ENCODE measurements around the gene LONRF3. TPM values are rescaled to one million over a fixed set of nuclear protein-coding genes. Genes with fewer than 3 reads are reported as not detected.

Gene LONRF3
- not detected for polyA plus RNA-seq (2013, experiment 1 of 2; ENCODE audit: insufficient read length)
- not detected for polyA plus RNA-seq (2013, experiment 2 of 2; ENCODE audit: insufficient read length)

- DNase-seq = peak; percentile 13
Measured at GRCh38 chrX:118974088-118974907, at the start of gene LONRF3. Gene LONRF3 (plus strand): TSS chrX:118974618. CDS start chrX:118974781, 163 bp downstream.

- no peak for DNase-seq
Measured at GRCh38 chrX:118928151-118928550, 46.3 kb upstream of the LONRF3 start.

GRCh38 chrX:118935352-118935751 lies 39.1 kb upstream of the LONRF3 start:
- no peak for DNase-seq

GRCh38 chrX:118941147-118941546 lies 33.3 kb upstream of the LONRF3 start:
- DNase-seq = no peak

GRCh38 chrX:118943102-118943501 lies 31.3 kb upstream of the LONRF3 start:
- no peak for DNase-seq

GRCh38 chrX:118945921-118946320 lies 28.5 kb upstream of the LONRF3 start:
- no peak for DNase-seq

GRCh38 chrX:118948270-118948669 lies 26.1 kb upstream of the LONRF3 start:
- no peak for DNase-seq

GRCh38 chrX:118961866-118962560 lies 12.4 kb upstream of the LONRF3 start:
- DNase-seq = no peak

- DNase-seq = no peak
Measured at GRCh38 chrX:118963159-118963558, 11.3 kb upstream of the LONRF3 start.

- no peak for DNase-seq
Measured at GRCh38 chrX:118964252-118964651, 10.2 kb upstream of the LONRF3 start.

GRCh38 chrX:118965395-118965794 lies 9.0 kb upstream of the LONRF3 start:
- DNase-seq = no peak

GRCh38 chrX:118968031-118968430 lies 6.4 kb upstream of the LONRF3 start:
- no peak for DNase-seq

- no peak for DNase-seq
Measured at GRCh38 chrX:118971552-118971951, 2.9 kb upstream of the LONRF3 start.

- DNase-seq = no peak
Measured at GRCh38 chrX:118973389-118974087, 880 bp upstream of the LONRF3 start.

- DNase-seq = no peak
Measured at GRCh38 chrX:118974908-118975671, 672 bp downstream of the LONRF3 start.

GRCh38 chrX:118975831-118976598 lies 1.6 kb downstream of the LONRF3 start:
- DNase-seq = peak; percentile 8

- DNase-seq = no peak
Measured at GRCh38 chrX:118976599-118977340, 2.4 kb downstream of the LONRF3 start.

GRCh38 chrX:118977424-118977823 lies 3.0 kb downstream of the LONRF3 start:
- DNase-seq = no peak

- DNase-seq = no peak
Measured at GRCh38 chrX:118978451-118978850, 4.0 kb downstream of the LONRF3 start.

GRCh38 chrX:118980761-118981160 lies 6.3 kb downstream of the LONRF3 start:
- DNase-seq = no peak

GRCh38 chrX:118983513-118983912 lies 9.1 kb downstream of the LONRF3 start:
- DNase-seq = no peak

Measured in fibroblast of skin of back (primary cell).